H1 (cell line): Measurements from ENCODE around the gene ZNF526. TPM values are rescaled to one million over a fixed set of nuclear protein-coding genes. Genes with fewer than 3 reads are reported as not detected.

Experiments
- CTCF ChIA-PET: fragments of 300-600 bp; sonication (Branson Sonifier 250); formaldehyde crosslinking; loops from one replicate; lab custom pipeline; 2021; ENCODE audit not compliant: partially characterized antibody; lab: Charles Lee
- POLR2A ChIA-PET: fragments of 300-600 bp; sonication (Branson Sonifier 250); formaldehyde crosslinking; loops from one replicate; lab custom pipeline; 2021; ENCODE audit warnings: inconsistent platforms; ENCODE audit not compliant: partially characterized antibody; lab: Charles Lee
- DNase-seq, 2 experiments: peaks; one replicate each; pipeline versions ENCODE4 v3.0.0 to v3.0.0-alpha.2; 2010 to 2022; ENCODE audit warnings: low spot score in 2 of 2, low read depth in 1 of 2, mixed read lengths in 1 of 2
- FAIRE-seq: peaks from 2 replicates; lab custom pipeline; 2011; peaks lifted over from hg19 to GRCh38; lab: Jason Lieb, UNC
- H2AFZ ChIP-seq: 2 replicates; pipeline ENCODE4 v1.8.1; 2012; ENCODE audit warnings: low read length, inconsistent platforms
- H2AK5ac ChIP-seq: 2 replicates; pipeline ENCODE4 v1.6.1; 2013; ENCODE audit warnings: low read depth, low read length
- H2BK120ac ChIP-seq: replicated peaks from 2 replicates; pipeline ENCODE3; 2013; ENCODE audit warnings: low read depth, low read length, inconsistent platforms
- H2BK12ac ChIP-seq: 2 replicates; pipeline ENCODE4 v1.6.1; 2013; ENCODE audit warnings: low read depth, low read length
- H2BK15ac ChIP-seq: 2 replicates; pipeline ENCODE4 v1.6.1; 2013; ENCODE audit warnings: low read length
- H2BK20ac ChIP-seq: 2 replicates; pipeline ENCODE4 v1.6.1; 2013; ENCODE audit warnings: low read length
- H2BK5ac ChIP-seq: 2 replicates; pipeline ENCODE4 v1.6.1; 2013; ENCODE audit warnings: low read depth, low read length
- H3K14ac ChIP-seq: 2 replicates; pipeline ENCODE4 v1.6.1; 2013; ENCODE audit warnings: inconsistent platforms; ENCODE audit not compliant: insufficient read length
- H3K18ac ChIP-seq: 2 replicates; pipeline ENCODE4 v1.6.1; 2013; ENCODE audit warnings: low read length; ENCODE audit errors: extremely low read depth
- H3K23ac ChIP-seq: 2 replicates; pipeline ENCODE4 v1.6.1; 2013; ENCODE audit warnings: inconsistent platforms; ENCODE audit not compliant: insufficient read length
- H3K23me2 ChIP-seq: 2 replicates; pipeline ENCODE4 v1.6.1; 2013; ENCODE audit warnings: low read depth, low read length
- H3K27ac ChIP-seq: 2 replicates; pipeline ENCODE4 v1.6.1; 2011; ENCODE audit warnings: low read depth, low read length, inconsistent platforms
- H3K27me3 ChIP-seq, 4 experiments: replicated peaks in 1 of 4; 1 replicate in 1 of 4; 2 replicates in 3 of 4; pipeline versions ENCODE4 v1.6.1 to v1.8.1; 2011 to 2013; ENCODE audit warnings: low read length in 3 of 4, mild to moderate bottlenecking in 3 of 4, inconsistent platforms in 2 of 4, mixed read lengths in 2 of 4, moderate library complexity in 1 of 4; ENCODE audit not compliant: control insufficient read depth in 3 of 4, insufficient read depth in 3 of 4; ENCODE audit errors: extremely low read depth in 1 of 4
- H3K36me3 ChIP-seq, 4 experiments: 2 replicates each; pipeline versions ENCODE4 v1.6.1 to v1.8.1; 2011 to 2013; ENCODE audit warnings: mild to moderate bottlenecking in 4 of 4, low read length in 3 of 4, moderate library complexity in 2 of 4, control low read depth in 1 of 4, inconsistent platforms in 1 of 4; ENCODE audit not compliant: insufficient read depth in 4 of 4, control insufficient read depth in 2 of 4
- H3K4ac ChIP-seq: replicated peaks from 2 replicates; pipeline ENCODE3; 2013; ENCODE audit warnings: low read length, low read depth, mixed read lengths, inconsistent platforms; ENCODE audit not compliant: insufficient read length
- H3K4me1 ChIP-seq, 4 experiments: replicated peaks in 1 of 4; 1 replicate in 1 of 4; 2 replicates in 3 of 4; pipeline versions ENCODE4 v1.6.1 to v1.8.1; 2011 to 2013; ENCODE audit warnings: low read length in 3 of 4, inconsistent platforms in 2 of 4, mixed read lengths in 1 of 4; ENCODE audit not compliant: insufficient read depth in 4 of 4, control insufficient read depth in 3 of 4
- H3K4me2 ChIP-seq, 2 experiments: 2 replicates each; pipeline versions ENCODE4 v1.6.1 to v1.8.1; 2011 to 2013; ENCODE audit warnings: low read depth in 2 of 2, low read length in 2 of 2, control low read depth in 1 of 2, inconsistent platforms in 1 of 2, mild to moderate bottlenecking in 1 of 2; ENCODE audit not compliant: insufficient read depth in 1 of 2
- H3K4me3 ChIP-seq, 4 experiments: fragments of 200-600, 300-600 bp in 1 of 4; sonication (generic), shearing (Covaris generic), sonication (Bioruptor Twin) in 1 of 4; 2 replicates each; pipeline versions ENCODE4 v1.5.1 to v1.8.1; 2011 to 2016; ENCODE audit warnings: low read length in 4 of 4, low read depth in 3 of 4, control low read depth in 2 of 4, inconsistent platforms in 2 of 4, mild to moderate bottlenecking in 2 of 4, mixed read lengths in 1 of 4, moderate library complexity in 1 of 4; ENCODE audit not compliant: insufficient read depth in 2 of 4; ENCODE audit errors: extremely low read depth in 1 of 4
- H3K56ac ChIP-seq: replicated peaks from 2 replicates; pipeline ENCODE3; 2013; ENCODE audit warnings: low read depth, mild to moderate bottlenecking, mixed read lengths, low read length, inconsistent platforms; ENCODE audit not compliant: insufficient read length
- H3K79me1 ChIP-seq: 2 replicates; pipeline ENCODE4 v1.6.1; 2013; ENCODE audit warnings: low read depth, low read length, control low read depth
- H3K79me2 ChIP-seq, 2 experiments: 2 replicates each; pipeline versions ENCODE4 v1.6.1 to v1.8.1; 2012 to 2013; ENCODE audit warnings: low read length in 2 of 2, mild to moderate bottlenecking in 2 of 2, inconsistent platforms in 1 of 2; ENCODE audit not compliant: insufficient read depth in 2 of 2, control insufficient read depth in 1 of 2
- H3K9ac ChIP-seq, 4 experiments: replicated peaks in 1 of 4; 1 replicate in 1 of 4; 2 replicates in 3 of 4; pipeline versions ENCODE4 v1.6.1 to v1.8.1; 2011 to 2013; ENCODE audit warnings: low read depth in 3 of 4, low read length in 3 of 4, control low read depth in 2 of 4, mild to moderate bottlenecking in 2 of 4, moderate library complexity in 2 of 4, inconsistent platforms in 1 of 4; ENCODE audit errors: extremely low read depth in 1 of 4
- H3K9me3 ChIP-seq, 2 experiments: 2 replicates each; pipeline versions ENCODE4 v1.6.1 to v1.8.1; 2012 to 2013; ENCODE audit warnings: mild to moderate bottlenecking in 2 of 2, moderate library complexity in 2 of 2, control low read depth in 1 of 2, inconsistent platforms in 1 of 2, low read depth in 1 of 2, low read length in 1 of 2, mixed read lengths in 1 of 2; ENCODE audit not compliant: insufficient read depth in 2 of 2
- H4K20me1 ChIP-seq, 2 experiments: replicated peaks in 1 of 2; 2 replicates each; pipeline versions ENCODE3 to v1.8.1; 2011 to 2013; ENCODE audit warnings: inconsistent platforms in 2 of 2, low read length in 2 of 2, mild to moderate bottlenecking in 1 of 2; ENCODE audit not compliant: insufficient read depth in 2 of 2, control insufficient read depth in 1 of 2
- H4K5ac ChIP-seq: 2 replicates; pipeline ENCODE4 v1.6.1; 2013; ENCODE audit warnings: low read length, low read depth, mixed read lengths, inconsistent platforms; ENCODE audit not compliant: insufficient read length
- H4K8ac ChIP-seq: 2 replicates; pipeline ENCODE4 v1.8.0; 2013; ENCODE audit warnings: mild to moderate bottlenecking, moderate library complexity, low read length, inconsistent platforms; ENCODE audit not compliant: insufficient read depth; ENCODE audit errors: extremely low read depth
- H4K91ac ChIP-seq: replicated peaks from 2 replicates; pipeline ENCODE3; 2013; ENCODE audit warnings: low read length, mixed read lengths, inconsistent platforms; ENCODE audit not compliant: insufficient read length
- CBX5 ChIP-seq: fragments of 300-800, 300-1000 bp; sonication (generic); IDR thresholded peaks from 2 replicates; pipeline ENCODE4 v1.7.1; 2016; ENCODE audit warnings: antibody characterized with exemption, low read length, low read depth
- PHF8 ChIP-seq: fragments of 200-600 bp; sonication (generic); conservative IDR thresholded peaks from 2 replicates; pipeline ENCODE4 v1.7.1; 2012; ENCODE audit warnings: low read depth, mild to moderate bottlenecking, inconsistent platforms, low read length, moderate library complexity
- RAD21 ChIP-seq, 2 experiments: IDR thresholded peaks in 1 of 2; conservative IDR thresholded peaks in 1 of 2; 2 replicates each; pipeline ENCODE4 v1.6.1; 2011; ENCODE audit warnings: low read depth in 2 of 2, low read length in 2 of 2, improper control_type of control experiment in 1 of 2, inconsistent platforms in 1 of 2, mild to moderate bottlenecking in 1 of 2, moderate library complexity in 1 of 2
- SAP30 ChIP-seq: fragments of 300-600 bp; sonication (generic); IDR thresholded peaks from 2 replicates; pipeline ENCODE4 v1.7.1; 2012; ENCODE audit warnings: low read length, moderate library complexity, mild to moderate bottlenecking, inconsistent platforms; ENCODE audit not compliant: insufficient read depth, insufficient replicate concordance
- SIN3A ChIP-seq, 2 experiments: IDR thresholded peaks in 1 of 2; conservative IDR thresholded peaks in 1 of 2; 2 replicates each; pipeline ENCODE4 v1.6.1; 2011 to 2012; ENCODE audit warnings: low read length in 2 of 2, improper control_type of control experiment in 1 of 2, low read depth in 1 of 2, mild to moderate bottlenecking in 1 of 2
- WGBS, 2 experiments: shearing (Covaris generic) in 1 of 2; methylation state at CpG; one replicate each; pipeline versions ENCODE4 v1.1.6 to v1.1.7; 2013 to 2015; ENCODE audit warnings: low lambda C conversion rate in 2 of 2, mixed read lengths in 2 of 2, inconsistent platforms in 1 of 2, low coverage in 1 of 2, missing lambda C conversion rate in 1 of 2; ENCODE audit not compliant: insufficient replicate concordance in 2 of 2, insufficient coverage in 1 of 2, insufficient read length in 1 of 2; ENCODE audit errors: extremely low coverage in 1 of 2, missing lambda C conversion rate in 1 of 2; 5-methylcytosine and 5-hydroxymethylcytosine counted together
- polyA plus RNA-seq, 7 experiments: library from polyadenylated mRNA; depleted of rRNA in 3 of 7; stranded (reverse) in 5 of 7; unstranded in 2 of 7; fragments of >200 nt in 5 of 7; fragments of 200-250 nt in 2 of 7; gene quantifications; 1 replicate in 5 of 7; 2 replicates in 1 of 7; 4 replicates in 1 of 7; pipeline versions ENCODE4 v1.2.1 to v1.2.3, GENCODE V29; 2011 to 2013; ENCODE audit warnings: missing spikeins in 2 of 7, mixed read lengths in 2 of 7
- total RNA-seq: library from RNA; stranded (reverse); fragmentation: NEBNext Ultra II Directional; extraction: Animal tissue kit (Norgen Biotek cat#: 25700); gene quantifications from 2 replicates; pipeline ENCODE4 v1.2.1, GENCODE V29; 2021
- TF ChIP-seq, protein P1 (sequence below): IDR thresholded peaks from 2 replicates; pipeline ENCODE4 v1.6.1; 2011; ENCODE audit warnings: low read length, improper control_type of control experiment
- TF ChIP-seq, protein P2 (sequence below): IDR thresholded peaks from 2 replicates; pipeline ENCODE4 v1.6.1; 2012; ENCODE audit warnings: inconsistent platforms

Gene ZNF526
- total and polyA plus RNA-seq, 2 of the 8 experiments (the other 6 are each of a cell fraction or from before 2014, with no cell fraction given), result 8.4 to 14.1 TPM

DNA sequence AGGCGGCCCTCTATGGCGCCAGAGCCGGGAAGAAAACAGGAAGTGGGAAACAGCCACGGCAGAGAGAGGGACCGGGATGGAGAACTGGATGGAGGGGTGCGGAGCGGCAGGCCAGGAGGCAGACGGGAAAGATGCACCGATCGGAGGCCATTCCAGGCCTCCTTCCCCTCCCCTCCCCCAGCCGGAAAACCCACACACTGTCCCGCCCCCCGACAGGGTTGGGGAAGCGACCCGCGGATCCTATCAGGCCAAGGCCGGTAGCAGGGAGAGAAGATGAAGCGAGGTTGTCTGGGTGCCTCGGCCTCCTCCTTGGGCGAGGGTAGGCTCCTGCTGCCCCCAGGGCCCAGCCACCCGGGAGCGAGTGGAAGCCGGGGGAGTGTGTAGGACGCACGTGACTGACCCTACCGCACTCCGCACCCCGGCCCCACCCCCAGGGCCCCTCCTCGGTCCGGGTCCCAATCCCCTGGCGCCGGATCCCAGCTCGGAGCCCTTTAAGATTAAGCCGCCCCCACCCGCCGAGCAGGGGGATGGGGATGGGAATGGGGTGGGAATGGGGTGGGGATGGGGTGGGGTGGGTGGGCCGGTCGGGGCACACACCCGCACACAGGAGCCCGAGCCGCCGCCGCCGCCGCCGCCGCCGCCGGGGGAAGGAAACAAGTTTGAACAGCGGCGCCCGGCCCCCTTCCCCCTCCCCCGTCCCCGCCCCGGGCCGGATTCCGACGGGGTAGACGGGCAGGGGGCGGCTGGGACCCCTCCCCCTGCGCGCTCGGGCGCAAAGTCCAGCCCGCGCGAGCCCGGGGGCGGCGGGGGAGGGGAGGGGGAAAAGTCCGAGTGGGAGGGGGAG, 33.4 kb downstream of the ZNF526 start:
- H4K91ac ChIP-seq, result peak overlapping the region; percentile 58
- H3K27me3 ChIP-seq, result peaks cover 0 to 3% (median 2%) of the 10 kb centered on the region in 4 experiments; a peak in 2 of 7 replicates
- no peak overlapping the region for H3K4ac ChIP-seq
- FAIRE-seq (no peak), DNase-seq (peak in 1 of 2 experiments; percentile 81)
- H2BK12ac ChIP-seq, result 0 out of 2 replicates have a peak overlapping the region, but pooled peaks have one; percentile 80
- H3K23ac ChIP-seq, result no peak overlapping the region
- H2BK20ac ChIP-seq, result no peak overlapping the region
- H3K27ac ChIP-seq, result peak overlapping the region; percentile 89
- peaks cover 13% of the 10 kb centered on the region; the same call in 1 of the 2 replicates for H3K23me2 ChIP-seq
- peak overlapping the region; percentile 61 to 99 (median 75) for H3K4me3 ChIP-seq
- H3K14ac ChIP-seq, result no peak overlapping the region
- peaks cover 4 to 33% of the 10 kb centered on the region in 2 experiments; a peak in 3 of 4 replicates for H3K79me2 ChIP-seq
- peak overlapping the region; percentile 77 to 87 for H3K4me2 ChIP-seq
- no peak overlapping the region for H2AK5ac ChIP-seq
- peaks cover 0 to 18% (median 4%) of the 10 kb centered on the region in 4 experiments; a peak in 4 of 8 replicates for H3K36me3 ChIP-seq
- ChIA-PET POLR2A (interaction anchor here (1.3 to 4.4 kb wide), 2 partner anchors 26 to 32 kb away, joined by 3 to 15 read pairs; no protein-coding TSS in a partner anchor), CTCF (interaction anchor here (11.8 kb wide), 1 partner anchor 39 kb away, joined by 155 read pairs; no protein-coding TSS in a partner anchor)
- H3K4me1 ChIP-seq, result peaks cover 11 to 29% (median 21%) of the 10 kb centered on the region in 4 experiments
- peak overlapping the region in 3 of 4 experiments; percentile 61 to 81 (median 80); a peak in 6 of 7 replicates for H3K9ac ChIP-seq
- peak overlapping the region; percentile 81 for H4K5ac ChIP-seq
- H3K56ac ChIP-seq, result peak overlapping the region; percentile 70
- WGBS, 2 experiments, result 1% methylated on average over 17 of the region's 71 CpGs; no CpG with 5 or more reads in 1 of the 2 experiments
- H3K18ac ChIP-seq, result peak overlapping the region; percentile 97
- peaks cover 6 to 18% of the 10 kb centered on the region in 2 experiments for H4K20me1 ChIP-seq
- H2AFZ ChIP-seq, result no peak overlapping the region
- peak overlapping the region; percentile 91 for H4K8ac ChIP-seq
- no peak overlapping the region for H2BK120ac ChIP-seq
- H3K79me1 ChIP-seq, result peaks cover 15% of the 10 kb centered on the region
- no peak overlapping the region for H2BK15ac ChIP-seq
- H2BK5ac ChIP-seq, result peak overlapping the region; percentile 97
- H3K9me3 ChIP-seq, result no peaks in the 10 kb centered on the region
- TF ChIP-seq PHF8, result peak; percentile 34; the same call in 1 of the 2 replicates
- TF ChIP-seq SIN3A (conservative IDR thresholded peaks at IDR 0.05 in 1 of 2, IDR thresholded peaks at IDR 0.05 in 1 of 2; ENCODE audit: low read depth in 1 of 2, low read length in 2 of 2), result 0 out of 4 replicates have a peak, but pooled peaks of 1 of the 2 experiments have one; percentile 32
- TF ChIP-seq, protein P1, sequence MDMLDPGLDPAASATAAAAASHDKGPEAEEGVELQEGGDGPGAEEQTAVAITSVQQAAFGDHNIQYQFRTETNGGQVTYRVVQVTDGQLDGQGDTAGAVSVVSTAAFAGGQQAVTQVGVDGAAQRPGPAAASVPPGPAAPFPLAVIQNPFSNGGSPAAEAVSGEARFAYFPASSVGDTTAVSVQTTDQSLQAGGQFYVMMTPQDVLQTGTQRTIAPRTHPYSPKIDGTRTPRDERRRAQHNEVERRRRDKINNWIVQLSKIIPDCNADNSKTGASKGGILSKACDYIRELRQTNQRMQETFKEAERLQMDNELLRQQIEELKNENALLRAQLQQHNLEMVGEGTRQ, result peak; percentile 27; the same call in 1 of the 2 replicates
- TF ChIP-seq CBX5, result no peak
- TF ChIP-seq, protein P2, sequence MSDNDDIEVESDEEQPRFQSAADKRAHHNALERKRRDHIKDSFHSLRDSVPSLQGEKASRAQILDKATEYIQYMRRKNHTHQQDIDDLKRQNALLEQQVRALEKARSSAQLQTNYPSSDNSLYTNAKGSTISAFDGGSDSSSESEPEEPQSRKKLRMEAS, result peak; percentile 7; the same call in 1 of the 2 replicates
- TF ChIP-seq SAP30, result peak; percentile 45
- TF ChIP-seq RAD21 (IDR thresholded peaks at IDR 0.05 in 1 of 2, conservative IDR thresholded peaks at IDR 0.05 in 1 of 2; ENCODE audit: low read depth in 2 of 2, low read length in 2 of 2), result no peak
